Muscle layer of colon (tissue), 2 donors: ENCODE results near the gene MECP2.
"Not testable (repeated sequence)": the region's sequence is repeated elsewhere in the genome, so short reads cannot be mapped to it uniquely, and the experiment has no call there.

Experiments
- H3K27ac ChIP-seq: one replicate; pipeline ENCODE4 v1.7.0; 2013; ENCODE audit warnings: low read depth, mild to moderate bottlenecking, low read length, moderate library complexity
- H3K27me3 ChIP-seq, 2 donors: one replicate each; pipeline ENCODE4 v1.7.0; 2013; ENCODE audit warnings: low read length in 2 of 2, mild to moderate bottlenecking in 2 of 2; ENCODE audit not compliant: insufficient read depth in 2 of 2, control insufficient read depth in 1 of 2
- H3K36me3 ChIP-seq: one replicate; pipeline ENCODE4 v1.7.0; 2013; ENCODE audit warnings: mild to moderate bottlenecking, low read length; ENCODE audit not compliant: insufficient read depth
- H3K4me1 ChIP-seq: one replicate; pipeline ENCODE4 v1.7.0; 2013; ENCODE audit warnings: mild to moderate bottlenecking, low read length; ENCODE audit not compliant: insufficient read depth
- H3K4me3 ChIP-seq, 2 donors: one replicate each; pipeline ENCODE4 v1.7.0; 2013; ENCODE audit warnings: low read length in 2 of 2, low read depth in 1 of 2, mild to moderate bottlenecking in 1 of 2, moderate library complexity in 1 of 2
- H3K9ac ChIP-seq: one replicate; pipeline ENCODE4 v1.7.0; 2013; ENCODE audit warnings: low read length
- H3K9me3 ChIP-seq: one replicate; pipeline ENCODE4 v1.7.0; 2013; ENCODE audit warnings: mild to moderate bottlenecking, low read length
- donor health status: abdominal sarcoma.
- donor health status: Adenocarcinoma of cecum.

Gene MECP2

DNA sequence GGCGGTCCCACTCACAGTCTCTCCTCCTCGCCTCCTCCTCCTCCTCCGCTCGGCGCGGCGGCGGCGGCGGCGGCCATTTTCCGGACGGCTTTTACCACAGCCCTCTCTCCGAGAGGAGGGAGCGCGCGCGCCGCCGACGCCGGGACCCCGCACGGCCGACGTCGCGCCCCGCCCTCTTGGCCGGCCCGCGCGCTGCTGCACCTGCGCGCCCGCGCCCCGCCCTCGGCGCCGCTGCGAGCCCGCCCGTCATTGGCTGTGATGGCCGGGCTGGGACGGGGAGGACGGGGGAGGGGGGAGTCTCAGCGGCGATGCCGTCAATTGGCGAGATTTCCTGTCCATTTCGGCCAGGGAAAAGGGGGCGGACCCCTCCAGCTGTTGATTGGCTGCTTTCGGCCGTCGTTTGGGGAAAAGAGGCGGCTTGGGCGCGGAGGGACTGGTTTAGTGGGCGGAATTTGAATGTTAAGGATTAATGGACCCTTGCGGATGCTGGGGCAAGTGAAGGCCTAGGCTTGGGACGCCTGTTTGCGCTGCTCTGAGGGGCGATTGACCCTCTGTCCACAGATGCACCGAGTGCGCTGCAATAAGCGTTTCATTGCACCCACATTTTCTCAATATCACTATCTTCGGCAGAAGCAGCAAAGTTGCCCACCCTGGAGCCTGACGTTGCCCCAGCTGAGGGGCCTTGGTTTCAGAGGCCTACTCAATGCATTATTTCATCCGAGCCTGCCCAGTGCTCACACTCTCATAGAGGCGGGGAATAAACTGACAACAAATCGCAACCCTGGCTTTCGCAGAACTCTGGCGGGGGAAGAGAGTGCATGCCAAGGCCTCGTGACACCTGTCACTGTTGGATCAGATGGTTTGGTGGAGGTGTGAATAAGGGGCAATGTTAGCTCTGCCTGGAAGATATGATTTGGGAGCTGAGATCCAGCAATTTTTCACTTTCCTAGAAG is at the start of gene MECP2:
Gene MECP2, minus strand, starts transcription at position 129 of the 953 bp plus-strand sequence.
- Histone ChIP-seq H3K36me3 (no peaks in the 10 kb centered on the region), H3K4me3 (peak within 1 kb of the TSS; percentile 50 to 72), H3K4me1 (peaks cover 26% of the 10 kb centered on the region), H3K27ac (peak within 1 kb of the TSS; percentile 84), H3K9ac (peak within 1 kb of the TSS; percentile 73), H3K27me3 (peaks cover 0 to 5% of the 10 kb centered on the region in 2 donors), H3K9me3 (no peaks in the 10 kb centered on the region)

DNA sequence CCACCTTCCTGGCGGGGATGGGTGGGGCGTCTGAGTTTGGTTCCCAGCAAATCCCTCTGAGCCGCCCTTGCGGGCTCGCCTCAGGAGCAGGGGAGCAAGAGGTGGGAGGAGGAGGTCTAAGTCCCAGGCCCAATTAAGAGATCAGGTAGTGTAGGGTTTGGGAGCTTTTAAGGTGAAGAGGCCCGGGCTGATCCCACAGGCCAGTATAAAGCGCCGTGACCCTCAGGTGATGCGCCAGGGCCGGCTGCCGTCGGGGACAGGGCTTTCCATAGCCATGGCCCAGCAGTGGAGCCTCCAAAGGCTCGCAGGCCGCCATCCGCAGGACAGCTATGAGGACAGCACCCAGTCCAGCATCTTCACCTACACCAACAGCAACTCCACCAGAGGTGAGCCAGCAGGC is 46.5 kb upstream of the MECP2 start, which contains the start of gene OPN1LW:
Gene OPN1LW, plus strand, starts transcription at position 234 of the 400 bp plus-strand sequence. Its CDS starts 41 bp downstream, at position 275.
- H3K4me1 ChIP-seq, H3K27ac ChIP-seq, H3K9ac ChIP-seq, H3K27me3 ChIP-seq, H3K9me3 ChIP-seq, H3K4me3 ChIP-seq, H3K36me3 ChIP-seq: not testable (repeated sequence)

DNA sequence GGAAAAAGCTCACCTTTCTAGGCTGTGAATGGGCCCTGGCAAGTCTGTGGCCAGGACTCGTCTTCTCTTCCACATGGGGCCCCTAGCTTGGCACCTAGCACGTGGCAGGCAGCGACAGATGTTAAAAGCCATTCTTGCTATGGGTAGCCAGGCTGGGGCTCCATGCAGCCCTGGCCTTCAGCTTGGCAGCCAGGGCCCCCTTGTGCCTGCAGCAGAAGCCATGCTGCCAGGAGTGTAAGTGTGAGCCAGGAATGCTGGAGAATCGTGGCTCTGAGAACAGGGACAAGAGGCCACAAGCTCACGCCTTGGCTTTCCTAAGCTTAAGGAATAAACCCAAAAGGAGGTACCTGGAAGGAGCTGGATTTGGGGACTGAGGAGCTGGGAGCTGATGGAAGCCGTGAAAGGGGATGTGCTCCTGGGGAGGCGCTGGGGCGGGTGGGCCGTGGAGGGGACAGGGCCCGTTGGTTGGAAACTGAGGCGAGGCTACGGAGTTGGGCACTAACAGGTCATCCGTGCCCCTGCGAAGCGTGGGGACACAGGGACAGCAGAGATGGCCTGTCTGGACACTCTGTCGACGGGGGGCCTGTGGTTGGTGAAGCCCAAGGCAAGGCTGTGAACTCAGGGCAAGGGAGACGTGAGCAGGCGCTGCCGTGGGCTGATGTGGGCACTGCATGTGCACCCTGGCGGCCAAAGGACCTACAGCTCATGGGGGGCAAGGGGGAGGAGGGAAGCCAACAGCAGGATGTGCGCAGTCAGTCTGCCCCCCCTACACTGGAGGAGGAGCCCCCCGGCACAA is 45.6 kb upstream of the MECP2 start:
- no peaks in the 10 kb centered on the region for H3K36me3 ChIP-seq
- no peak overlapping the region for H3K4me3 ChIP-seq
- H3K9me3 ChIP-seq, result no peaks in the 10 kb centered on the region
- H3K27ac ChIP-seq, result no peak overlapping the region
- H3K9ac ChIP-seq, result no peak overlapping the region
- H3K27me3 ChIP-seq, result peaks cover 0 to 4% of the 10 kb centered on the region in 2 donors
- no peaks in the 10 kb centered on the region for H3K4me1 ChIP-seq

DNA sequence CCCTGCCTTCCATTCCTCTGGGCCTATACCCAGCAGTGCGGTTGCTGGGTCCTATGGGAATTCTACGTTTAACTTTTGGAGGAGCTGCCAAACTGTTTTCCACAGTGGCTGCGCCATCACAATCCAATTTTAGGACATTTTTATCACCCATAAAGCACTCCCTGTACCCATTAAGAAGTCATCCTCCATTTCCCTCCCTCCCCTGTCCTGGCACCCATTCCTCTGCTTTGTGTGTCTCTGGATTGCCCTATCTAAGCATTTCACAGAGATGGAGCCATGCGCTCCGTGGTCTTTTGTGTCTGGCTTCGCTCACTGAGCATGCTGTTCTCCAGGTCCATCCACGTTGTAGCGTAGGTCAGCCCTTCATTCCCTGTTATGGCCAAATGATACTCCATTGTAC is 44.9 kb upstream of the MECP2 start:
- no peak overlapping the region for H3K4me3 ChIP-seq
- H3K9ac ChIP-seq, result no peak overlapping the region
- no peaks in the 10 kb centered on the region for H3K4me1 ChIP-seq
- H3K27me3 ChIP-seq, result peaks cover 0 to 4% of the 10 kb centered on the region in 2 donors
- H3K36me3 ChIP-seq, result no peaks in the 10 kb centered on the region
- no peak overlapping the region for H3K27ac ChIP-seq
- H3K9me3 ChIP-seq, result no peaks in the 10 kb centered on the region

DNA sequence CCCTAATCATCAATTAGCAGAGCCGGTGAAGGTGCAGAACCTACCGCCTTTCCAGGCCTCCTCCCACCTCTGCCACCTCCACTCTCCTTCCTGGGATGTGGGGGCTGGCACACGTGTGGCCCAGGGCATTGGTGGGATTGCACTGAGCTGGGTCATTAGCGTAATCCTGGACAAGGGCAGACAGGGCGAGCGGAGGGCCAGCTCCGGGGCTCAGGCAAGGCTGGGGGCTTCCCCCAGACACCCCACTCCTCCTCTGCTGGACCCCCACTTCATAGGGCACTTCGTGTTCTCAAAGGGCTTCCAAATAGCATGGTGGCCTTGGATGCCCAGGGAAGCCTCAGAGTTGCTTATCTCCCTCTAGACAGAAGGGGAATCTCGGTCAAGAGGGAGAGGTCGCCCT is 43.2 kb upstream of the MECP2 start:
- no peak overlapping the region for H3K9ac ChIP-seq
- H3K27ac ChIP-seq, result no peak overlapping the region
- H3K9me3 ChIP-seq, result no peaks in the 10 kb centered on the region
- no peak overlapping the region for H3K4me3 ChIP-seq
- H3K36me3 ChIP-seq, result no peaks in the 10 kb centered on the region
- no peaks in the 10 kb centered on the region for H3K4me1 ChIP-seq
- H3K27me3 ChIP-seq, result peaks cover 0 to 4% of the 10 kb centered on the region in 2 donors

DNA sequence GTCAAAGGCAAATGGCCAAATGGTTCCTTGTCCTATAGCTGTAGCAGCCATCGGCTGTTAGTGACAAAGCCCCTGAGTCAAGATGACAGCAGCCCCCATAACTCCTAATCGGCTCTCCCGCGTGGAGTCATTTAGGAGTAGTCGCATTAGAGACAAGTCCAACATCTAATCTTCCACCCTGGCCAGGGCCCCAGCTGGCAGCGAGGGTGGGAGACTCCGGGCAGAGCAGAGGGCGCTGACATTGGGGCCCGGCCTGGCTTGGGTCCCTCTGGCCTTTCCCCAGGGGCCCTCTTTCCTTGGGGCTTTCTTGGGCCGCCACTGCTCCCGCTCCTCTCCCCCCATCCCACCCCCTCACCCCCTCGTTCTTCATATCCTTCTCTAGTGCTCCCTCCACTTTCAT is 42.7 kb upstream of the MECP2 start:
- Histone ChIP-seq H3K4me3 (no peak overlapping the region), H3K27me3 (peaks cover 0 to 4% of the 10 kb centered on the region in 2 donors), H3K9ac (no peak overlapping the region), H3K4me1 (no peaks in the 10 kb centered on the region), H3K9me3 (no peaks in the 10 kb centered on the region), H3K27ac (no peak overlapping the region), H3K36me3 (no peaks in the 10 kb centered on the region)

DNA sequence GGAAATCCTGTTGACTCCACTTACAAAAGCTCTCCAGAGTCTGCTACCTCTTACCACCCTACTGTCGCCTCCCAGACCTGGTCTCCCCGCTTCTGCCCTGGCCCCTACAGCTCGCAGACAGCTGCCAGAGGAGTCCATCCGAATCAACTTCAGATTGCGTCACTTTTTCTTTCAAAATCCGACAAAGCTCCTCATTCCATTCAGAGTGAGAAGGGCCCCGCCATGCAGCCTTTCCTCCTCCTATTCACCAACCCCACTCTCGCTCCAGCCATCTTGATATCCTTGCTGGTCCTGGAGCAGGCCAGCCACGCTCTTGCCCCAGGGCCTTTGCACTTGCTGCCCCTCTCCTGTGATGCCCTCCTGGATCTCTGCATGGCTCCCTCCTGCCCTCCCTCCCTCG is 41.3 kb upstream of the MECP2 start:
- H3K9me3 ChIP-seq, result no peaks in the 10 kb centered on the region
- no peaks in the 10 kb centered on the region for H3K4me1 ChIP-seq
- peaks cover 0 to 4% of the 10 kb centered on the region in 2 donors for H3K27me3 ChIP-seq
- no peak overlapping the region for H3K27ac ChIP-seq
- no peaks in the 10 kb centered on the region for H3K36me3 ChIP-seq
- H3K4me3 ChIP-seq, result no peak overlapping the region
- H3K9ac ChIP-seq, result no peak overlapping the region

DNA sequence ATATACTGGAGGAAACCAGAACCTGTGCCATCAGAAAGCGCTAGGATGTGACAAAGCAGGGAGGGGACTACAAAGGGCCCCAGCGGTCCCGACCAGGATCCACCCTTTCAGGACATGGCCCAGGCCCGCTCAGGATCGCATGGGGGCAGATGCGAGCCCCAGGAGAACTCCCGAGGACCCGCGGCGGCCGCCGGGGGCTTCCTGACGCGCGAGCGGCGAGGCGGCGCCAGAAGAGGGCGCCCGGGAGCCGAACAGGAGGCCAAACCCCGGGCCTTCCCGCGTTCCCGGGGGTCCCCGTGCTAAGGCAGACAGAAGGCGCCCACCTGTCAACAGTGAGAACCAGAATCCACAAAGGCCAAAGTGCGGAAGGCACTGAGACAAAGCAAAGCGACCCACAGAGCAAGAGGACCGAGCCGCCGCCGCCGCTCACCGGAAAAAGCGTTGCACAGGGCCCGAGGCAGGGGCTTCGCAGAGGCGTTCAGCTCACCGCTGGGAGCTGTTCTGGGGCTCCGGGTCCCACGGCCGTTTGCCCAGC is 39.2 kb upstream of the MECP2 start:
- no peaks in the 10 kb centered on the region for H3K27me3 ChIP-seq
- H3K4me1 ChIP-seq, result no peaks in the 10 kb centered on the region
- no peaks in the 10 kb centered on the region for H3K9me3 ChIP-seq
- H3K9ac ChIP-seq, result no peak overlapping the region
- H3K27ac ChIP-seq, result peak overlapping the region; percentile 49
- no peaks in the 10 kb centered on the region for H3K36me3 ChIP-seq
- H3K4me3 ChIP-seq, result peak overlapping the region in 1 of 2 donors; percentile 32

DNA sequence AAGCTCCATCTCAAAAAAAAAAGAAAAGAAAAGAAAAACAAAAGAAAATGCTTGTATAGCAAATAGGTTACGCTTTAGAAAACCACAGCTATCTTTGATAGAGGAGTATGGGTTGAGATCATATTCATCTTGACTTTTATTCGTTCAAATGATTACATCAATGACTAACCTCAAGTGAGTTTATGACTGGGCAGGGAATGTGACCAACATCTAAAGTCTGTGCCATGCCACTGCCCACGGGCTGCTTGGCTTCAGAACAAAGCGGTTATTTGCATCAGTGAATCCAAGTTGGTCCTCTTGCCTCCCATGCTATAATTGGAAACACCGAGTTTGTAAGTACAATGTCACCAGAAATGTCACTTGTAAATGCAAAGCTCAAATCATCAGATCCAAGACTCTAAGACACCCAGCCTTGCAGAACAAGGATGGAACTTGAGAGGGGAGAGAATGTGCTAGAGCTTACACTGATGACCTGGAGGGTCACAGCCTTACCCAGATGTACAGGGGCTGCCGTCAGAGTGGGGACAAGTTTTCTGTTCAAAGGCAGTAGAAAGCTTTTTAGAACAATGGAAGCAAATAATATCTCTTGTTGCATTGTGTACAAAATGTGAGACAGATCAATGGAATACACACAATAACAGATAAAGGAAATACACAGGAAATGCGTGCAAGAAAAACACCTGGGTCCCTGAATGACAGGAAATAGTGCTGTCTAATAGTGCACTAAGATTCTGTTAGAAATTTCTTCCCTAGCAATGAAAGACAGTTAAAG is 38.1 kb upstream of the MECP2 start:
- Histone ChIP-seq H3K27ac (no peak overlapping the region), H3K4me1 (no peaks in the 10 kb centered on the region), H3K4me3 (no peak overlapping the region), H3K9me3 (no peaks in the 10 kb centered on the region), H3K36me3 (no peaks in the 10 kb centered on the region), H3K9ac (no peak overlapping the region), H3K27me3 (no peaks in the 10 kb centered on the region)

DNA sequence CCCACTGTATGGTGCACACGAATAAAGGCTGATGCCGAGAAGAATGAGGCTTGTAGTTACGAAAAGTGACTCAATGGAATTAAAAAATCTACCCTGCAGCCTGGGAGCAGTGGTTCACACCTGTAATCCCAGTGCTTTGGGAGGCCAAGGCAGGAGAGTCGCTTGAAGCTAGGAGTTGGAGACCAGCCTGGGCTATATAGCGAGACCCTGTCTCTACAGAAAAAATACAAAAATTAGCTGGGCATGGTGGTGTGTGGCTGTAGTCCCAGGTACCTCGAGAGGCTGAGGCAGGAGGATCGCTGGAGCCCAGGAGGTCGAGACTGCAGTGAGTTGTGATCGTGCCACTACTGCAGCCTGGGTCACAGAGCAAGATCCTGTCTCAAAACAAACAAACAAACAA is 34.8 kb upstream of the MECP2 start:
- Histone ChIP-seq H3K27me3 (no peaks in the 10 kb centered on the region), H3K4me3 (no peak overlapping the region), H3K9me3 (no peaks in the 10 kb centered on the region), H3K4me1 (no peaks in the 10 kb centered on the region), H3K27ac (no peak overlapping the region), H3K9ac (no peak overlapping the region), H3K36me3 (no peaks in the 10 kb centered on the region)

DNA sequence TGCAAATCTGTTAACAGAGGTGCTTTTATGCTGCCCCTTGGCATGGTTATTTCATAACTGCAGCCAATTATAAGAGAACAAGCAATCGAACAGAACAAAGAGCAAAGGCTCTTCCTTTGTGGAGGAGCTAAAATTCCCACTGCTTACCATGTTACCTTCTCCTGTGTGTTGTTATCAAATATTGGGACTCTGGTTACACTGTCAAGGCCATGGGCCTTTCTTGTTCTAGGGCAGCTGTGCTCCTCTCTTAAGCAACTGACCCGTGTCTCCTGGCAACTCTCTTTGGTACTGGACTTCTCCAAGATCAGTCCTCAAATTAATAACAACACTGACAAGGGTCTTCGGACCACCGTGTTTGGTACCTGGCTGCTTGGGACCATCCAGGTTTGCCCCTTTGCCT is 34.4 kb upstream of the MECP2 start:
- no peak overlapping the region for H3K4me3 ChIP-seq
- H3K9ac ChIP-seq, result no peak overlapping the region
- no peaks in the 10 kb centered on the region for H3K9me3 ChIP-seq
- H3K27me3 ChIP-seq, result no peaks in the 10 kb centered on the region
- no peak overlapping the region for H3K27ac ChIP-seq
- H3K4me1 ChIP-seq, result no peaks in the 10 kb centered on the region
- H3K36me3 ChIP-seq, result no peaks in the 10 kb centered on the region
